GM20431 (cell line): ENCODE data around the gene EDIL3.
"Not testable (repeated sequence)": the region's sequence is repeated elsewhere in the genome, so short reads cannot be mapped to it uniquely, and the experiment has no call there.

ENCODE experiments used
- in situ Hi-C: fragments of 300-500 bp; cut with MseI, MboI; formaldehyde crosslinking; loops from one replicate; pipeline ENCODE4 v1.15.0; 2020; ENCODE audit warnings: low sequenced_read_pairs; ENCODE audit not compliant: unreplicated experiment

EDIL3 gene

GRCh38 chr5:84381502-84382362, 2.9 kb downstream of the EDIL3 start:
- in situ Hi-C loops: no loop called here

GRCh38 chr5:84379749-84380148, 4.9 kb downstream of the EDIL3 start:
- in situ Hi-C loops: no loop called here

DNA sequence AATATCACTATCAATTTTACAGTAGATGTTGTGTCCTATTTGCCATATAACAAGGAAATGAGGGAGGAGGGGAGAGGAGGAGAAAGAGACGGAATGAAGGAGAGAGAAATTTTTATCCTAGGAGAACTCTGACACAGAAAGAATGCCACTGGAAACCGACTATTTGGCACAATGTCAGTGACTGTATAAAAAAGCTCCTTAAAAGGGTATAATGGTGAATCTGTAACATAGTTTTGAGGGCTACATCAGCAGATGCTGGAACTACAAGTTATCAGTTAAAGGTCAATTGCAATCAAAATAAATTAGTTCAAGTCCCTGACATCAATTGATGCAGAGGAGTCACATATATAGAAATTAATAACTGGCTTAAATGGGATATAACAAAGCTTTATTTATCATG, 5.7 kb downstream of the EDIL3 start:
- in situ Hi-C loops: no loop called here

GRCh38 chr5:84378420-84378819, 6.3 kb downstream of the EDIL3 start:
- in situ Hi-C loops: no loop called here

DNA sequence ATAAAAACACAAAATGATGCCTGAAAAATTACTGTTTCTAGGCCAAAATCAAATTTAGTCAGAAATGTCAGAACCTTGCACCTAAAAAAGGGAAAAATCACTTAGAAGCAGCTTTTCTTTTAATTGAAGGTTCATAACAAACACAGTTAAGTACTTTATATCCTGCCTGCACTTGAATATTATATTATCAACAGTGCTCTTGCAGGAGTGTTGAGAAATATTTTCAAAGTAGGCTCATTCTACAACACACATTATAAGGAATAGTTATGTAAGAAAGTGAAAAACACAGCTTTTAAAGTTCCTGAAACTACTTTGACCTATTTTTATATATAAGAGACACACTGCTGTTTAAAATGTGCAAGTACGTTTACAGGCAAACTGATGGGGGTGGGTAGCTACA, 8.3 kb downstream of the EDIL3 start:
- in situ Hi-C loops: no loop called here

- in situ Hi-C loops: no loop called here
Observed at GRCh38 chr5:84374568-84374967, 10.1 kb downstream of the EDIL3 start.

DNA sequence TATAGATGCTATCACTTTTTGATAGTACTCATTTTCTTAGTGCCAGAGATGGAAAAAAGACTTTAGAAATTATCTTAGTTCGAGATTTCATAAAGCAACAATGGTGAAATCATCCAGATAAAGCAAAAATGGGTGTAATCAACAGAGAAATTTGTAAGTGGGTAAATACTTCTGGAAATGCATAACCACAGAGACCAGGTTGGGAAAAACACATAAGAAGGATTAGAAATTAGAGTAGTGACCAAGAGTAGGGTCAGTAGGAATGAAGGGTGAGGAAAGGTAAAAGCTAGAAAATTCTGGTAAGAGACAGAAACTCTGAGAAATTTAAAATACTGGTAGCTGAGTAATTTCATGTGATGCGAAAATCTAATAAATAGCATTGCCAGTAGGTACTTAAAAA, 11.2 kb downstream of the EDIL3 start:
- in situ Hi-C loops: no loop called here

GRCh38 chr5:84372066-84372695, 12.5 kb downstream of the EDIL3 start:
- in situ Hi-C loops: no loop called here

DNA sequence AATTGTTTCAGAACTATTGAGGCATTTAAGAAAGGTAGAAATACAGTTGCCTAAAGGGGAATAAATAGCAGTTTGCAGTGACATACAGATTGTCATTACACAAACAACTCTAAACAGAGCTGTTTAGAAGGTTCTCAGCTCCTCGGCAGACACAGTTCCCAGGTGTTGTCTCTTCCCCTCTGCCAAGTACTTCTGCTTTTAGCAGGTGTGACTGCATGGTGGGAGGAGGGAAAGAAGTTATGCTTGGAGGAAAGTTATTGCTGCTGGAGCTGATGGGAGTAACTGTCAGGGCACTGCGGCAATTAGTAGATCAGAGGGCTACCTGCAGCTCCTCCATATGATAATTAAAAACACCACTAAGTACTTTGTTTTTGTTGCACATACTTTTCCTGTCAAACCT, 14.5 kb downstream of the EDIL3 start:
- in situ Hi-C loops: no loop called here

GRCh38 chr5:84364043-84364442, 20.6 kb downstream of the EDIL3 start:
- in situ Hi-C loops: no loop called here

DNA sequence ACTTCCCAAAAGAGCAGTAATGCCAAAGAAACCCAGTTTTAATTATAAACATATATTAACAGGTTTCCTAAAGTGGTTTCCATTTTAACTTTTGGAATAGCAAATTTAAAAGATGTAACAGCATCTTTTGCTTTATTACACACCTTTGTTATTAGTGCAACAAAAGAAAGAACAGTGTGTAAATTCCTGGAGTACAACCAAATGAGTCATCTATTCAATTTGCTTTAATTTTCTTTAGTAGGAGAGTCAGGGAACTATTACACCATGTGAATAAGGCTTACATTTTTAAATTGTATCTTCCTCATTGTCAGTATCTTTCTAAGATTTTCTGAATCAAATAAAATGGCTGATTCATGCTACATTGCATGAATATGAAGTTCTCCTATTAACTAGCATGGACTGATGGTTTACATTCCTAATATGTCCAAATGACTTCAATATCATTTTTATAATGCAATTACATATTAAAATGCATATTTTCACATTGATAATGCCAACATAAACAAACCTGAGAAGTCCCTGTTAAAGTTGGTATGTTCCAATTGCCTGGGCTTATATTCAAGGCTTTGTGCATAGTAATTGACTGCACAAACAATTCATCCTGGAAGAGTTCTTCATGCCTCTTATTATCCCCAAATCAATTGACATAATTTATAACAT, 22.5 kb downstream of the EDIL3 start:
- in situ Hi-C loops: no loop called here

GRCh38 chr5:84361572-84361971, 23.1 kb downstream of the EDIL3 start:
- in situ Hi-C loops: no loop called here

DNA sequence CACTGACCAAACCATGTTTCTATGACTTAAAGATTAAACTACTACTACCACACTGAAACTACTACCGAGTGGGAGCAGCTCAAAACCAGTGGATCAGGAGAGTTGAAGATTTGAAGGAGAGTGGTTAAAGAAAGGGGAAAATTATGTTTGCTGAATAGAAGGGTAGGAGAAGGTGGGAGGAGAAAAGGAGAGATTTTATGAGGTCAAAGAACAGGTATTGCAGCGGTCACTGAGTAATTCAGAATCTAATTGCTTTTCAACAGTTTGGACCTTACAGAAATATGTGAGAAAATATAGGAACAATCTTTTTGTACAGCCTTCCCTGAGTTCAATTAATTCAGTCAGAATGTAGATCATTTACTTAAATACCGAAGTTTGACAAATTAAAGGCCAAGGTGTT, 24.6 kb downstream of the EDIL3 start:
- in situ Hi-C loops: no loop called here

DNA sequence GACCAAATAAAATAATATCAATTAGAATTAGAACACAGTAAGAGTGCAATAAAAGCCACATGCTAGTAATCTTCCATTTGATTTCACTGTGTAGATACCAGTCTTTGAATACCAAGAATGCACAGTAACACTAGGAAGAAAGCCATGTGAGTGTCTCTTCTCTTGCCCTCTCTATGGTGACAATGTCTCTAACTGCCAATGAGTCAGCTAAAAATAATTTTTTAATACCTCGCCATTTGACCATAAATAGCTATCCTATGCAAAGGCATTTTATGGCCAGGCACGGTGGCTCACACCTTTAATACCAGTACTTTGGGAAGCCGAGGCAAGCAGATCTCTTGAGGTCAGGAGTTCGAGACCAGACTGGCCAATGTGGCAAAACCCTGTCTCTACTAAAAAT, 30.6 kb downstream of the EDIL3 start:
- in situ Hi-C loops: no loop called here

DNA sequence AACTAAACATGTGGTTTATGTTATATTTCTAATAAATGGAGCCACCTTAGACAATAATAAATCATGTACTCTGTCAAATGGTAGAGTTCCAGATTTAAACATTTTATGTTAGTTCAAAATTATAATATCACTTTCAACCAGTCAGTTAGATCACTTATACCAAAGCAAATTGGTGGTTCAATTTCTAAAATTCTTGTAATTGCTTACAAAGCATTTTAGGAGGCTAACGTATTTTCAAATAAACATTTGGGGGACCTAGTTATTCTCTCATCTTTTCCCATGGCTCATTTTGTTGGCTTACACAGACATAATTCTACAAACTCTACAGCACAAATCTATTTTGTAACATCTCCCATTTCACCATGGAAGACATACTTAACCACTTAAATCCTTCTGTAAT, 39.9 kb downstream of the EDIL3 start:
- in situ Hi-C loops: no loop called here

GRCh38 chr5:84343171-84343570, 41.5 kb downstream of the EDIL3 start:
- in situ Hi-C loops: no loop called here

GRCh38 chr5:84332106-84332505, 52.6 kb downstream of the EDIL3 start:
- in situ Hi-C loops: no loop called here

DNA sequence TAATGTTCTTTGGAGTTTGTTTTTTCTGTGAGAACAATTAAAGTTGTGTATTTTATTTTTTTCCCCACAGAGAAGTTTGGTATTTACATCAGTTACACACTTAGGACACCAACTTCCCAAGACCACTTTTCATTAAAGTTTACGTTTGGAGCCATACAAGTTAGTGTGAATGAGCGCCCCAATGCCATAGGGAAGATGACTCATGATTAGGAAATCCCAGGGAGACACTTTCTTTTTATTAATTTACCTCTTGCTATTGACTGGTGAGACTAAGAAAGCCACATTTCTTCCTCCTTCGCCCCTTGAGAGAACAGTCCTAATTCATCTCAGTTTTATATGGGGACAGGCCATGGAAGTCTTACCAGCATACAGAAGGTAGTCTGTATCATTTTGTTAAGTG, 57.1 kb downstream of the EDIL3 start:
- in situ Hi-C loops: no loop called here

- in situ Hi-C loops: no loop called here
Observed at GRCh38 chr5:84322646-84323045, 62.0 kb downstream of the EDIL3 start.

DNA sequence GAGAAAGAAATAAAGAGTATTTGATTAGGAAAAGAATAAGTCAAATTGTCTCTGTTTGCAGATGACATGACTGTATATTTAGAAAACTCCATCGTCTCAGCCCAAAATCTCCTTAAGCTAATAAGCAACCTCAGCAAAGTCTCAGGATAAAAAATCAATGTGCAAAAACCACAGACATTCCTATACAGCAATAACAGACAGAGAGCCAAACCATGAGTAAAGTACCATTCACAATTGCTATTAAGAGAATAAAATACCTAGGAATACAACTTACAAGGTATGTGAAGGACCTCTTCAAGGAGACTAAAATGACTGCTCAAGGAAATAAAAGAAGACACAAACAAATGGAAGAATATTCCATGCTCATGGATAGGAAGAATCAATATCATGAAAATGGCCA, 66.9 kb downstream of the EDIL3 start:
- in situ Hi-C loops: not testable (repeated sequence)

DNA sequence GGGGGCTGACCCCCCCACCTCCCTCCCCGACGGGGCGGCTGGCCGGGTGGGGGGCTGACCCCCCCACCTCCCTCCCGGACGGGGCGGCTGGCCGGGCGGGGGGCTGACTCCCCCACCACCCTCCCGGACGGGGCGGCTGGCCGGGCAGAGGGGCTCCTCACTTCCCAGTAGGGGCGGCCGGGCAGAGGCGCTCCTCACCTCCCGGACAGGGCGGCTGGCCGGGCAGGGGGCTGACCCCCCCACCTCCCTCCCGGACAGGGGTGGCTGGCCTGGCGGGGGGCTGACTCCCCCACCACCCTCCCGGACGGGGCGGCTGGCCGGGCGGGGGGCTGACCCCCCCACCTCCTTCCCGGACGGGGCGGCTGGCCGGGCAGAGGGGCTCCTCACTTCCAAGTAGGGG, 72.4 kb downstream of the EDIL3 start:
- in situ Hi-C loops: not testable (repeated sequence)
